ENCODE data around the gene DUS4L.

DNA sequence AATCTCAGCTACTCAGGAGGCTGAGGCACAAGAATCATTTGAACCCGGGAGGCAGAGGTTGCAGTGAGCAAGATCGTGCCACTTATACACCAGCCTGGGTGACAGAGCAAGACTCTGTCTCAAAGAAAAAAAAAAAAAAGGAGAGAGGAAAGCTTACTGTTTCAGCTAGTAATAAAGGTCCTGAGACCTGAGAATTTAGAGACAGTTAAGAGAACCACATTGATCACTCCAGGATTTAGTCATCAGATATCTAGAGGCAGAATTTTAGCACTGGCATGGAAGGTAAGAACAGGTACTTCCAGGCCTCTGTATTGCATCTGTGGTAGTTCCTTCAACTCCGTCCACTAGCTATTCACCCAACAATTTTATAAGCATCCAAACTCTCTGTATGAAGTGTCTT is 7.9 kb upstream of the DUS4L start:
- no peak for TF ChIP-seq SP2 (CRISPR knock-in tag; IDR thresholded peaks at IDR 0.05)
- no peak for TF ChIP-seq FOXA3 (CRISPR knock-in tag; IDR thresholded peaks at IDR 0.05)
- no peak for TF ChIP-seq CREB1 (IDR thresholded peaks at IDR 0.05)
- TF ChIP-seq CREB1 (CRISPR knock-in tag; IDR thresholded peaks at IDR 0.05): no peak
- no peak for TF ChIP-seq GFI1 (CRISPR knock-in tag; IDR thresholded peaks at IDR 0.05; ENCODE audit: borderline replicate concordance)
- no peak for TF ChIP-seq KDM5B (CRISPR knock-in tag; IDR thresholded peaks at IDR 0.05; ENCODE audit: borderline replicate concordance)
- no peak for TF ChIP-seq RAD21 (CRISPR knock-in tag; IDR thresholded peaks at IDR 0.05)
- TF ChIP-seq, protein P1, sequence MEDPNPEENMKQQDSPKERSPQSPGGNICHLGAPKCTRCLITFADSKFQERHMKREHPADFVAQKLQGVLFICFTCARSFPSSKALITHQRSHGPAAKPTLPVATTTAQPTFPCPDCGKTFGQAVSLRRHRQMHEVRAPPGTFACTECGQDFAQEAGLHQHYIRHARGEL (CRISPR knock-in tag; IDR thresholded peaks at IDR 0.05): no peak
- TF ChIP-seq ZNF614 (CRISPR knock-in tag; IDR thresholded peaks at IDR 0.05; ENCODE audit: borderline replicate concordance): no peak
- TF ChIP-seq, protein P2, sequence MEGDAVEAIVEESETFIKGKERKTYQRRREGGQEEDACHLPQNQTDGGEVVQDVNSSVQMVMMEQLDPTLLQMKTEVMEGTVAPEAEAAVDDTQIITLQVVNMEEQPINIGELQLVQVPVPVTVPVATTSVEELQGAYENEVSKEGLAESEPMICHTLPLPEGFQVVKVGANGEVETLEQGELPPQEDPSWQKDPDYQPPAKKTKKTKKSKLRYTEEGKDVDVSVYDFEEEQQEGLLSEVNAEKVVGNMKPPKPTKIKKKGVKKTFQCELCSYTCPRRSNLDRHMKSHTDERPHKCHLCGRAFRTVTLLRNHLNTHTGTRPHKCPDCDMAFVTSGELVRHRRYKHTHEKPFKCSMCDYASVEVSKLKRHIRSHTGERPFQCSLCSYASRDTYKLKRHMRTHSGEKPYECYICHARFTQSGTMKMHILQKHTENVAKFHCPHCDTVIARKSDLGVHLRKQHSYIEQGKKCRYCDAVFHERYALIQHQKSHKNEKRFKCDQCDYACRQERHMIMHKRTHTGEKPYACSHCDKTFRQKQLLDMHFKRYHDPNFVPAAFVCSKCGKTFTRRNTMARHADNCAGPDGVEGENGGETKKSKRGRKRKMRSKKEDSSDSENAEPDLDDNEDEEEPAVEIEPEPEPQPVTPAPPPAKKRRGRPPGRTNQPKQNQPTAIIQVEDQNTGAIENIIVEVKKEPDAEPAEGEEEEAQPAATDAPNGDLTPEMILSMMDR (CRISPR knock-in tag; IDR thresholded peaks at IDR 0.05): no peak
- TF ChIP-seq JUND (CRISPR knock-in tag; IDR thresholded peaks at IDR 0.05): no peak
- TF ChIP-seq NR2C2 (CRISPR knock-in tag; IDR thresholded peaks at IDR 0.05; ENCODE audit: borderline replicate concordance): no peak
- TF ChIP-seq POLR2A (IDR thresholded peaks at IDR 0.05; ENCODE audit: insufficient read depth in 1 of 2, low read depth in 2 of 2, low read length in 2 of 2): no peak
